ENCODE data around the gene THYN1.
A peak's percentile ranks its signal among the peaks of the same experiment; 100 is the strongest.

THYN1 gene

GRCh38 chr11:134248910-134249480, 4.2 kb downstream of the THYN1 start:
- DNase-seq (ENCODE audit: low read depth, low spot score) = no peak

GRCh38 chr11:134246678-134247077, 6.5 kb downstream of the THYN1 start:
- no peak for DNase-seq (ENCODE audit: low read depth, low spot score)

GRCh38 chr11:134246100-134246499, 7.1 kb downstream of the THYN1 start:
- DNase-seq (ENCODE audit: low read depth, low spot score) = no peak

GRCh38 chr11:134245434-134245833, 7.7 kb downstream of the THYN1 start:
- DNase-seq (ENCODE audit: low read depth, low spot score) = no peak

GRCh38 chr11:134244593-134244992, 8.6 kb downstream of the THYN1 start:
- DNase-seq (ENCODE audit: low read depth, low spot score) = no peak

- DNase-seq (ENCODE audit: low read depth, low spot score) = no peak
These were observed 9.2 kb downstream of the THYN1 start for GRCh38 chr11:134243913-134244312.

- DNase-seq (ENCODE audit: low read depth, low spot score) = no peak
These were observed 10.8 kb downstream of the THYN1 start for GRCh38 chr11:134242376-134242775.

GRCh38 chr11:134240592-134240991, 12.6 kb downstream of the THYN1 start:
- no peak for DNase-seq (ENCODE audit: low read depth, low spot score)

GRCh38 chr11:134238956-134239355, 14.2 kb downstream of the THYN1 start:
- no peak for DNase-seq (ENCODE audit: low read depth, low spot score)

- DNase-seq (ENCODE audit: low read depth, low spot score) = no peak
These were observed 15.6 kb downstream of the THYN1 start for GRCh38 chr11:134237557-134237922.

- DNase-seq (ENCODE audit: low read depth, low spot score) = no peak
These were observed 16.2 kb downstream of the THYN1 start for GRCh38 chr11:134236834-134237556.

- no peak for DNase-seq (ENCODE audit: low read depth, low spot score)
These were observed 17.8 kb downstream of the THYN1 start for GRCh38 chr11:134235399-134235798.

- DNase-seq (ENCODE audit: low read depth, low spot score) = no peak
These were observed 19.4 kb downstream of the THYN1 start for GRCh38 chr11:134233729-134234179.

GRCh38 chr11:134231958-134232659, 21.0 kb downstream of the THYN1 start:
- no peak for DNase-seq (ENCODE audit: low read depth, low spot score)

GRCh38 chr11:134230339-134230738, 22.8 kb downstream of the THYN1 start:
- DNase-seq (ENCODE audit: low read depth, low spot score) = no peak

GRCh38 chr11:134229126-134229790, 23.9 kb downstream of the THYN1 start:
- no peak for DNase-seq (ENCODE audit: low read depth, low spot score)

GRCh38 chr11:134228625-134229024, 24.5 kb downstream of the THYN1 start:
- DNase-seq (ENCODE audit: low read depth, low spot score) = no peak

- no peak for DNase-seq (ENCODE audit: low read depth, low spot score)
These were observed 26.3 kb downstream of the THYN1 start for GRCh38 chr11:134226806-134227325.

- peak; percentile 8 for DNase-seq (ENCODE audit: low read depth, low spot score)
These were observed 28.2 kb downstream of the THYN1 start for GRCh38 chr11:134224710-134225664.

GRCh38 chr11:134223836-134224709, 29.1 kb downstream of the THYN1 start, which contains the start of the genes NCAPD3 and VPS26B:
Gene NCAPD3, minus strand, starts transcription at chr11:134223967. Its CDS starts 41 bp downstream, at chr11:134223926.
Gene VPS26B, plus strand, starts transcription at chr11:134224671. Its CDS starts 452 bp downstream, at chr11:134225123.
- peak; percentile 92 for DNase-seq (ENCODE audit: low read depth, low spot score)
